HG03378 (cell line): ENCODE measurements around the gene SRSF2.

Experiments
- ATAC-seq: cut with Tn5 transposase; IDR thresholded peaks from one replicate; pipeline ENCODE4 v1.9.1; 2021; ENCODE audit warnings: mild to moderate bottlenecking, moderate library complexity; ENCODE audit not compliant: unreplicated experiment

SRSF2 gene

GRCh38 chr17:76685366-76685765, 51.8 kb downstream of the SRSF2 start:
- no peak for ATAC-seq

- no peak for ATAC-seq
Observed at GRCh38 chr17:76684756-76685155, 52.4 kb downstream of the SRSF2 start.
